Measurements from ENCODE around the gene RBP3. TPM values are rescaled to one million over a fixed set of nuclear protein-coding genes. Genes with fewer than 3 reads are reported as not detected.

The RBP3 gene
- total RNA-seq, 1 donor from 2014 or later: not detected

GRCh38 chr10:47337310-47337709 is 10.9 kb upstream of the RBP3 start:
- Histone ChIP-seq H3K36me3 (no peaks in the 10 kb centered on the region), H3K27ac (no peak overlapping the region), H3K27me3 (peaks cover 6% of the 10 kb centered on the region), H3K9me3 (no peaks in the 10 kb centered on the region), H3K4me3 (no peak overlapping the region), H3K4me1 (no peaks in the 10 kb centered on the region)
- no peak for DNase-seq
- no peak for ATAC-seq
- TF ChIP-seq CTCF (IDR thresholded peaks at IDR 0.05): no peak
- intact Hi-C loops (cut with DNase I): no loop called here

- Histone ChIP-seq H3K4me3 (no peak overlapping the region), H3K9me3 (no peaks in the 10 kb centered on the region), H3K27me3 (peaks cover under 1% of the 10 kb centered on the region), H3K27ac (no peak overlapping the region), H3K36me3 (no peaks in the 10 kb centered on the region), H3K4me1 (no peaks in the 10 kb centered on the region)
- no peak for TF ChIP-seq CTCF (IDR thresholded peaks at IDR 0.05)
- ATAC-seq (no peak), DNase-seq (peak; percentile 45)
- intact Hi-C loops (cut with DNase I): no loop called here
Observed at GRCh38 chr10:47339186-47339735, 8.9 kb upstream of the RBP3 start.

GRCh38 chr10:47339759-47340607 is 8.2 kb upstream of the RBP3 start:
- peak; percentile 30 for ATAC-seq
- peak; percentile 40 for DNase-seq
- Histone ChIP-seq H3K27ac (no peak overlapping the region), H3K4me1 (no peaks in the 10 kb centered on the region), H3K9me3 (no peaks in the 10 kb centered on the region), H3K4me3 (no peak overlapping the region), H3K36me3 (no peaks in the 10 kb centered on the region), H3K27me3 (no peaks in the 10 kb centered on the region)
- intact Hi-C loops (cut with DNase I): no loop called here
- TF ChIP-seq CTCF (IDR thresholded peaks at IDR 0.05): no peak

GRCh38 chr10:47340608-47341170 is 7.5 kb upstream of the RBP3 start:
- ATAC-seq: peak; percentile 93
- H3K9me3 ChIP-seq: no peaks in the 10 kb centered on the region
- no peaks in the 10 kb centered on the region for H3K36me3 ChIP-seq
- intact Hi-C loops (cut with DNase I): no loop called here
- H3K4me3 ChIP-seq: no peak overlapping the region
- peak; percentile 72 for DNase-seq
- peak; percentile 99 for TF ChIP-seq CTCF (IDR thresholded peaks at IDR 0.05)
- no peaks in the 10 kb centered on the region for H3K27me3 ChIP-seq
- no peak overlapping the region for H3K27ac ChIP-seq
- no peaks in the 10 kb centered on the region for H3K4me1 ChIP-seq

- DNase-seq: peak; percentile 35
- TF ChIP-seq CTCF (IDR thresholded peaks at IDR 0.05): no peak
- Histone ChIP-seq H3K4me3 (no peak overlapping the region), H3K36me3 (no peaks in the 10 kb centered on the region), H3K27me3 (no peaks in the 10 kb centered on the region), H3K27ac (no peak overlapping the region), H3K4me1 (no peaks in the 10 kb centered on the region), H3K9me3 (no peaks in the 10 kb centered on the region)
- intact Hi-C loops (cut with DNase I): no loop called here
- ATAC-seq: no peak
Observed at GRCh38 chr10:47344996-47345870, 2.9 kb upstream of the RBP3 start.
